Measurements from ENCODE around the gene SDR42E1. TPM values are rescaled to one million over a fixed set of nuclear protein-coding genes. Genes with fewer than 3 reads are reported as not detected.
"Not testable (repeated sequence)": the region's sequence is repeated elsewhere in the genome, so short reads cannot be mapped to it uniquely, and the experiment has no call there.

Gene SDR42E1
- total RNA-seq, 4 donors from 2014 or later: under 0.01 to 0.59 (median 0.26) TPM

- Histone ChIP-seq H3K27me3 (no peaks in the 10 kb centered on the region), H3K27ac (no peak overlapping the region), H3K9me3 (no peaks in the 10 kb centered on the region), H3K4me3 (no peak overlapping the region), H3K4me1 (peaks cover 0 to 12% (median 2%) of the 10 kb centered on the region in 4 donors), H3K36me3 (no peaks in the 10 kb centered on the region)
- WGBS, 2 donors: 66 to 77% methylated on average over 3 of the region's 3 CpGs
- TF ChIP-seq CTCF (IDR thresholded peaks at IDR 0.05) (no peak), EP300 (IDR thresholded peaks at IDR 0.05) (no peak), POLR2A (IDR thresholded peaks at IDR 0.05) (no peak)
- no peak for DNase-seq (ENCODE audit: low spot score in 2 of 2)
These were observed 18.4 kb downstream of the SDR42E1 start for GRCh38 chr16:81992859-81993258.

GRCh38 chr16:81987706-81988105 is 23.6 kb downstream of the SDR42E1 start:
- 86 to 90% methylated on average over 5 of the region's 5 CpGs for WGBS, 2 donors
- H3K4me3 ChIP-seq: no peak overlapping the region
- no peak overlapping the region for H3K27ac ChIP-seq
- no peaks in the 10 kb centered on the region for H3K36me3 ChIP-seq
- H3K4me1 ChIP-seq: no peaks in the 10 kb centered on the region
- no peak for DNase-seq (ENCODE audit: low spot score in 2 of 2)
- no peaks in the 10 kb centered on the region for H3K27me3 ChIP-seq
- no peaks in the 10 kb centered on the region for H3K9me3 ChIP-seq
- TF ChIP-seq EP300 (IDR thresholded peaks at IDR 0.05): no peak
- no peak for TF ChIP-seq CTCF (IDR thresholded peaks at IDR 0.05)
- no peak for TF ChIP-seq POLR2A (IDR thresholded peaks at IDR 0.05)

GRCh38 chr16:81987121-81987520 is 24.1 kb downstream of the SDR42E1 start:
- H3K27me3 ChIP-seq: no peaks in the 10 kb centered on the region
- no peaks in the 10 kb centered on the region for H3K9me3 ChIP-seq
- H3K4me1 ChIP-seq: no peaks in the 10 kb centered on the region
- TF ChIP-seq EP300 (IDR thresholded peaks at IDR 0.05) (no peak), POLR2A (IDR thresholded peaks at IDR 0.05) (no peak)
- WGBS, 2 donors: 79 to 80% methylated on average over 8 of the region's 8 CpGs
- H3K36me3 ChIP-seq: no peaks in the 10 kb centered on the region
- no peak overlapping the region for H3K27ac ChIP-seq
- H3K4me3 ChIP-seq: no peak overlapping the region
- DNase-seq (ENCODE audit: low spot score in 2 of 2): no peak

- peaks cover 0 to 54% (median 1%) of the 10 kb centered on the region in 4 donors for H3K9me3 ChIP-seq
- WGBS, 2 donors: 88 to 94% methylated on average over 20 to 26 of the region's 26 CpGs
- not testable (repeated sequence) for DNase-seq (ENCODE audit: low spot score in 2 of 2); H3K27ac ChIP-seq; H3K27me3 ChIP-seq; H3K4me1 ChIP-seq; H3K4me3 ChIP-seq; H3K36me3 ChIP-seq
These were observed 33.8 kb downstream of the SDR42E1 start for GRCh38 chr16:81977335-81977942.

- Histone ChIP-seq H3K36me3 (no peaks in the 10 kb centered on the region), H3K9me3 (peaks cover 0 to 72% (median 4%) of the 10 kb centered on the region in 4 donors), H3K27ac (no peak overlapping the region), H3K27me3 (no peaks in the 10 kb centered on the region), H3K4me3 (no peak overlapping the region), H3K4me1 (no peaks in the 10 kb centered on the region)
- TF ChIP-seq POLR2A (IDR thresholded peaks at IDR 0.05): no peak
- TF ChIP-seq CTCF (IDR thresholded peaks at IDR 0.05): no peak
- no peak for TF ChIP-seq EP300 (IDR thresholded peaks at IDR 0.05)
- DNase-seq (ENCODE audit: low spot score in 2 of 2): no peak
- WGBS, 2 donors: 51 to 71% methylated on average over 1 of the region's 1 CpG
These were observed 35.6 kb downstream of the SDR42E1 start for GRCh38 chr16:81975637-81976036.

- 48 to 80% methylated on average over 2 of the region's 2 CpGs for WGBS, 2 donors
- DNase-seq (ENCODE audit: low spot score in 2 of 2): no peak
- TF ChIP-seq POLR2A (IDR thresholded peaks at IDR 0.05) (no peak), CTCF (IDR thresholded peaks at IDR 0.05) (no peak), EP300 (IDR thresholded peaks at IDR 0.05) (no peak)
These were observed 37.5 kb downstream of the SDR42E1 start for GRCh38 chr16:81973737-81974136.

More at GRCh38 chr16:81973737-81974136, 37.5 kb downstream of the SDR42E1 start:
- Histone ChIP-seq H3K27me3 (no peaks in the 10 kb centered on the region), H3K4me1 (no peaks in the 10 kb centered on the region), H3K27ac (no peak overlapping the region), H3K4me3 (no peak overlapping the region), H3K9me3 (peaks cover 0 to 79% (median 4%) of the 10 kb centered on the region in 4 donors), H3K36me3 (no peaks in the 10 kb centered on the region)

Data from tibial nerve (tissue), 4 donors.